Measurements from ENCODE around the gene ALCAM. TPM values are rescaled to one million over a fixed set of nuclear protein-coding genes. Genes with fewer than 3 reads are reported as not detected.

The ALCAM gene
- total RNA-seq, 4 donors from 2014 or later, result 5.9 to 151 (median 19.0) TPM

DNA sequence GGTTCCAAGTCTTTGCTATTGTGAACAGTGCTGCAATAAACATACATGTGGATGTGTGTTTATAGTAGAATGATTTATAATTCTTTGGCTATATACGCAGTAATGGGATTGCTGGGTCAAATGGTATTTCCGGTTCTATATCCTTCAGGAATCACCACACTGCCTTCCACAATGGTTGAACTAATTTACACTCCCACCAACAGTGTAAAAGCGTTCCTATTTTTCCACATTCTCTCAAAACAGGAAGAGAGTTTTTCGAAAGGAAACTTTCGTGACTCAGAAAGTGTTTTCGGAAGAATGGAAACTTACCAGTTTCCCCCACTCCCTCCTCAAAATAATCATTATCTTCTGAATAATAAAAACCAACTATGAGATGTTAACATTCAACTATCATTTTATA, 205.8 kb downstream of the ALCAM start:
- no peaks in the 10 kb centered on the region for H3K36me3 ChIP-seq
- intact Hi-C loops (cut with DNase I; ENCODE audit: low total_unique reads), result no loop called here
- no peaks in the 10 kb centered on the region for H3K27me3 ChIP-seq
- no peak overlapping the region for H3K4me3 ChIP-seq
- H3K27ac ChIP-seq, result no peak overlapping the region
- TF ChIP-seq POLR2A (IDR thresholded peaks at IDR 0.05), result no peak
- TF ChIP-seq, protein P1, sequence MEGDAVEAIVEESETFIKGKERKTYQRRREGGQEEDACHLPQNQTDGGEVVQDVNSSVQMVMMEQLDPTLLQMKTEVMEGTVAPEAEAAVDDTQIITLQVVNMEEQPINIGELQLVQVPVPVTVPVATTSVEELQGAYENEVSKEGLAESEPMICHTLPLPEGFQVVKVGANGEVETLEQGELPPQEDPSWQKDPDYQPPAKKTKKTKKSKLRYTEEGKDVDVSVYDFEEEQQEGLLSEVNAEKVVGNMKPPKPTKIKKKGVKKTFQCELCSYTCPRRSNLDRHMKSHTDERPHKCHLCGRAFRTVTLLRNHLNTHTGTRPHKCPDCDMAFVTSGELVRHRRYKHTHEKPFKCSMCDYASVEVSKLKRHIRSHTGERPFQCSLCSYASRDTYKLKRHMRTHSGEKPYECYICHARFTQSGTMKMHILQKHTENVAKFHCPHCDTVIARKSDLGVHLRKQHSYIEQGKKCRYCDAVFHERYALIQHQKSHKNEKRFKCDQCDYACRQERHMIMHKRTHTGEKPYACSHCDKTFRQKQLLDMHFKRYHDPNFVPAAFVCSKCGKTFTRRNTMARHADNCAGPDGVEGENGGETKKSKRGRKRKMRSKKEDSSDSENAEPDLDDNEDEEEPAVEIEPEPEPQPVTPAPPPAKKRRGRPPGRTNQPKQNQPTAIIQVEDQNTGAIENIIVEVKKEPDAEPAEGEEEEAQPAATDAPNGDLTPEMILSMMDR (IDR thresholded peaks at IDR 0.05), result no peak
- no peak for DNase-seq
- H3K4me1 ChIP-seq, result no peaks in the 10 kb centered on the region
- no peaks in the 10 kb centered on the region for H3K9me3 ChIP-seq

GRCh38 chr3:105579439-105579838, 212.7 kb downstream of the ALCAM start:
- Histone ChIP-seq H3K36me3 (no peaks in the 10 kb centered on the region), H3K4me1 (no peaks in the 10 kb centered on the region), H3K27me3 (no peaks in the 10 kb centered on the region), H3K9me3 (no peaks in the 10 kb centered on the region), H3K27ac (no peak overlapping the region), H3K4me3 (no peak overlapping the region)
- intact Hi-C loops (cut with DNase I; ENCODE audit: low total_unique reads), result no loop called here
- TF ChIP-seq, protein P1 (IDR thresholded peaks at IDR 0.05), result no peak
- no peak for TF ChIP-seq POLR2A (IDR thresholded peaks at IDR 0.05)
- DNase-seq, result no peak

DNA sequence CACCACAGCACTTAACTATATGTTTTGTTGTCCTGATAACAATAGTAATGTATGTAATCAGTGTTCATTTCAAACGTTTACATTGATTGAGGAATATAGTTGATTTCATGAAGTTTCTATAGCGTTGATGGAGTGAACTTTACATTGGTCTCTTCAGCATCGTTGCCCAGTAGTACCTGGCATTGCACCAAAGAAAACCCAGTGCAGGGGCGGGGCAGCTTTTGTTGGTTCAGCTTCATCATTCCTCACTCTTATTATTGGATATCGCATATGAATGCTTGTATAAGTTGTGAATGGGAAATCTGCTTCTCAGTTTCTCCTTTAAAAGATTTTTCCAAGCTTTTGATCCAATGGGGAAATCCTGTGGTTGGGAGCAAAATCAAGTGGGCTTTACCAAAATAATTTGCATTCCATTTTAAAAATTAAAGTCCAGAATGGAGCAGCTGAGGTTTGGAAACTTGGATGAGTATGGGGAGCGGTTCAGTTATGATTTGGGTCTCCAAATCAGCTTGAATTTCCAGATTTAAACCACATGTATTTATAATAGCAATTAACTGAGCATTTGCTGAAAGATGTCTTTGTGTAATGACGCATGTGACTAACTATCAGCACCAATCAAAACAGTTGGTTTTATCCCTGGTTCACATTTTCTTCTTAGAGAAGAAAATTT, 213.7 kb downstream of the ALCAM start:
- intact Hi-C loops (cut with DNase I; ENCODE audit: low total_unique reads), result no loop called here
- Histone ChIP-seq H3K4me1 (no peaks in the 10 kb centered on the region), H3K36me3 (no peaks in the 10 kb centered on the region), H3K9me3 (no peaks in the 10 kb centered on the region), H3K4me3 (no peak overlapping the region), H3K27me3 (no peaks in the 10 kb centered on the region), H3K27ac (no peak overlapping the region)
- TF ChIP-seq, protein P1 (IDR thresholded peaks at IDR 0.05), result no peak
- no peak for TF ChIP-seq POLR2A (IDR thresholded peaks at IDR 0.05)
- DNase-seq, result no peak

DNA sequence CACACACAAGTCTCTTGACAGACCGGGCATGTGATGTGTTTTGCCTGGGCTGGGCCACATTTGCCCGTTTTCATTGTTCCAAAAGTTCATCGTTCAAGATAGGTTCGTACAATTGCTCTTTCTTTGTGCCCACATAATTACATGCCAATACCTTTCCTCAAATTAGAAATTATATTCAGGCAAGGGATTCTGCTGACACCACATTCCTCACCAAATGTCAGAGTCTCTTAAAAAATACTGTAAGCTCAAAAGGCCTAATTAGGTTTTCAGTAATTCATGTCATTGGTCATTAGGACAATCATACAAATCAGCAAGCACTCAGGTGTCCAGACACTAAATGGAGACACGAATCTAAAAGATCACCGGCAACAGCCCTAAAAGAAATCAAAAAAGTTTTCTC, 215.3 kb downstream of the ALCAM start:
- H3K4me1 ChIP-seq, result no peaks in the 10 kb centered on the region
- TF ChIP-seq, protein P1 (IDR thresholded peaks at IDR 0.05), result no peak
- TF ChIP-seq POLR2A (IDR thresholded peaks at IDR 0.05), result no peak
- intact Hi-C loops (cut with DNase I; ENCODE audit: low total_unique reads), result no loop called here

DNA sequence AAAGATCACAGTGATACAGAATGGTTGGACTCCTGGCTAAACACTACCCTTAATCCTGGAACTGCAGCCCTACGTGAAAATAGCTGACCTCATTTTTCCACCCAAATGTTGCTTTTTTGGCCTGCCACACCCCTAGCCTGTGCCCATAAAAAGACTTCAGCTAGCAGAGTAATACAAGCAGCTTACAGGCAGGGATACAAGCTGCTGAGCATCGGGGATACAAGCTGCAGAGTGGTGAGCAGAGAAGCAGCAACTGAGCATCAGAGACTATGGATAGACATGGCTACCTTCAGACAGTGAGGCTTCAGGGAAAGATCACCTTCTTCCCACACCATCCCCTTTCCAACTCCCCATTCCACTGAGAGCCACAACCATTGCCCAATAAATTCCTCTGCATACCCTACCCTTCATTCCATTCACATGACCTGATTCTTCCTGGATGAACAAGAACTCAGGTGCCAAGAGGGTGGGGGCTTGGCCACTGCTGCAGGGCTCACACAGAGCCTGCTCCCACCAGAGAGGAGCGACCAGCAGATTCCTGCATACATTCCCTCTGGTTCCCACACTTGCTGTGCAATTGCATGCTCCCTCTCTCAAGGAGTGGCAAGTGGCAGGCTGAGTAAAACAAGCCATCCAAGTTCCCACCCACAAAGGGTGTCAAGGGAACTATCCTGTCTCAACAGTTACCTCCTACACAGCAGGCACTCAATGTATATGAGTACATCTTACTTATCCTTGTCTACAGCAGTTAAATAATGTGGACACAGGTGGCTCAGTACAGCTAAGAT, 217.5 kb downstream of the ALCAM start:
- Histone ChIP-seq H3K4me3 (no peak overlapping the region), H3K9me3 (no peaks in the 10 kb centered on the region), H3K4me1 (no peaks in the 10 kb centered on the region), H3K27me3 (no peaks in the 10 kb centered on the region), H3K27ac (no peak overlapping the region), H3K36me3 (no peaks in the 10 kb centered on the region)
- intact Hi-C loops (cut with DNase I; ENCODE audit: low total_unique reads), result no loop called here
- TF ChIP-seq, protein P1 (IDR thresholded peaks at IDR 0.05), result no peak
- TF ChIP-seq POLR2A (IDR thresholded peaks at IDR 0.05), result no peak
- no peak for DNase-seq

More for the DNA sequence above, 215.3 kb downstream of the ALCAM start:
- Histone ChIP-seq H3K4me3 (no peak overlapping the region), H3K27me3 (no peaks in the 10 kb centered on the region), H3K9me3 (no peaks in the 10 kb centered on the region), H3K36me3 (no peaks in the 10 kb centered on the region), H3K27ac (no peak overlapping the region)
- no peak for DNase-seq

All from uterus (tissue), 4 donors.